BJ (cell line): ENCODE results near the gene ANKFN1. TPM values are rescaled to one million over a fixed set of nuclear protein-coding genes. Genes with fewer than 3 reads are reported as not detected.

Source experiments
- CTCF ChIA-PET: fragments of 350-600 bp; formaldehyde crosslinking; extraction: SDS; loops from one replicate; lab custom pipeline; 2021; ENCODE audit warnings: antibody characterized with exemption, inconsistent platforms; lab: Yijun Ruan, JAX
- POLR2A ChIA-PET: fragments of 300-600 bp; sonication (Branson Sonifier 250); formaldehyde crosslinking; extraction: SDS; loops from one replicate; lab custom pipeline; 2021; ENCODE audit warnings: antibody characterized with exemption; lab: Charles Lee
- DNase-seq: peaks from one replicate; pipeline ENCODE4 v3.0.0-alpha.2; 2011; ENCODE audit warnings: low read depth
- H3K27me3 ChIP-seq: 2 replicates; pipeline ENCODE4 v1.6.0; 2011; ENCODE audit warnings: low read length; ENCODE audit not compliant: control insufficient read depth, insufficient read depth
- H3K36me3 ChIP-seq: 2 replicates; pipeline ENCODE4 v1.5.1; 2011; ENCODE audit warnings: low read length; ENCODE audit not compliant: control insufficient read depth, insufficient read depth
- H3K4me3 ChIP-seq: 2 replicates; pipeline ENCODE4 v1.5.1; 2011; ENCODE audit warnings: low read depth, mild to moderate bottlenecking, control low read depth, low read length
- polyA plus RNA-seq: library from polyadenylated mRNA; depleted of rRNA; stranded (reverse); fragments of >200 nt; gene quantifications from 2 replicates; pipeline ENCODE4 v1.2.3, GENCODE V29; 2011
- TF ChIP-seq, protein P1 (sequence below): IDR thresholded peaks from 2 replicates; pipeline ENCODE4 v1.5.1; 2011; ENCODE audit warnings: low read depth, mild to moderate bottlenecking, control low read depth, inconsistent platforms, low read length, moderate library complexity; ENCODE audit not compliant: insufficient read depth

ANKFN1 gene
- polyA plus RNA-seq, 1 experiment, result 0.06 TPM

DNA sequence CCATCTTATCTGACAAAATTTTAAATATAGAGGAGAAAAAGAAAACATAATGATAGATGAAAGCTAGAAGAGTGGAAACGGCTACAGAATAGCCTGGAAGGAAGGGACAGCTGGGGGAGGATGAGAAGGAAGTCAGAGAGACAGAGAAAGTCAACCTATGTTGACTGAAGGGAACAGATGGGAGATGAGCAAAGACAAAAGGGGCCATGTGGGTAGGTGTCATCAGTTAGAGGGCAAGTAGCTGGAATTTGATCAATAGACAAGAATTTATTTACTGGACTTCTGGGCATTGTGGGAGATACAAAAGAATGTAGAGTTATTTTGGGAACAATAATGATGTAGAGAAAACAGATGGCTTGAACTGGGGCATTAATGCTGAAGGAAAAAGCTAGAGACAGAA is 194.4 kb downstream of the ANKFN1 start:
- H3K4me3 ChIP-seq, result no peak overlapping the region
- ChIA-PET CTCF (no interaction called here), POLR2A (no interaction called here)
- H3K27me3 ChIP-seq, result no peaks in the 10 kb centered on the region
- TF ChIP-seq, protein P1, sequence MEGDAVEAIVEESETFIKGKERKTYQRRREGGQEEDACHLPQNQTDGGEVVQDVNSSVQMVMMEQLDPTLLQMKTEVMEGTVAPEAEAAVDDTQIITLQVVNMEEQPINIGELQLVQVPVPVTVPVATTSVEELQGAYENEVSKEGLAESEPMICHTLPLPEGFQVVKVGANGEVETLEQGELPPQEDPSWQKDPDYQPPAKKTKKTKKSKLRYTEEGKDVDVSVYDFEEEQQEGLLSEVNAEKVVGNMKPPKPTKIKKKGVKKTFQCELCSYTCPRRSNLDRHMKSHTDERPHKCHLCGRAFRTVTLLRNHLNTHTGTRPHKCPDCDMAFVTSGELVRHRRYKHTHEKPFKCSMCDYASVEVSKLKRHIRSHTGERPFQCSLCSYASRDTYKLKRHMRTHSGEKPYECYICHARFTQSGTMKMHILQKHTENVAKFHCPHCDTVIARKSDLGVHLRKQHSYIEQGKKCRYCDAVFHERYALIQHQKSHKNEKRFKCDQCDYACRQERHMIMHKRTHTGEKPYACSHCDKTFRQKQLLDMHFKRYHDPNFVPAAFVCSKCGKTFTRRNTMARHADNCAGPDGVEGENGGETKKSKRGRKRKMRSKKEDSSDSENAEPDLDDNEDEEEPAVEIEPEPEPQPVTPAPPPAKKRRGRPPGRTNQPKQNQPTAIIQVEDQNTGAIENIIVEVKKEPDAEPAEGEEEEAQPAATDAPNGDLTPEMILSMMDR, result no peak
- no peak for DNase-seq
- H3K36me3 ChIP-seq, result no peaks in the 10 kb centered on the region

DNA sequence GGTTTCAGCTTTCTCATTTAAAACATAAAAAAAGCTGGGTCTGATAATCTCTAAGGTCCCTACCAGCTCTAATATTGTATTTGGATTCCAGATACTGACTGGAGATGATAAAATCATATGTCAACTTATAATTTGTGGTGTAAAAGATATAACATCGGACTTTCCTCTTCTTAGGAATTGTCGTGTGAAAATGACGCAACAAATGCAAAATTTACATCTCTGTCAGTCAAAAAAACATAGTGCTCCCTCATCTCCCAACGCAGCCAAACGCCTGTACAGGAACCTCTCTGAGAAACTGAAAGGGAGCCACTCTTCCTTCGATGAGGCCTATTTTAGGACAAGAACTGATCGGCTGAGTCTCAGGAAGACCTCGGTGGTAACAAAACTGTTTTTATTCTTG is 197.3 kb downstream of the ANKFN1 start:
- Histone ChIP-seq H3K27me3 (no peaks in the 10 kb centered on the region), H3K4me3 (no peak overlapping the region), H3K36me3 (no peaks in the 10 kb centered on the region)
- ChIA-PET CTCF (no interaction called here), POLR2A (no interaction called here)
- DNase-seq, result no peak
- TF ChIP-seq, protein P1, result no peak

DNA sequence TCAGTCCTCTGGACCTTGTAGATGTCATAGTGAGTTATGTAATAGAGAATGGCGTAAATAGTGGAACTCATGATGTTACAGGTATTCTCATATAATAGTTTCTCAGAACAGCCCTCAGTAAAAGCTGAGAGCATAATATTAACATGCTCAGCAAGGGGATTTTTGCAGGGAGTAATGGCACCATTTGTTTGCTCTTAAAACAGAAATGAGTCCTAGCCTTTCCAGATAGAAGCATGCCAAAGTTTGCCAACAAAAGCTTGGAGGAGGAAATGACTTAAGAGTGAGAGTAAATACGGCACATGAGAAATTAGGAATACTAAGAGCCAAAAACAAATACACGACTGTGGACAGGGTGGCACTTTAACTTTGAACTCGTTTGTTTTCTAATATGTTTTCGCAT is 198.4 kb downstream of the ANKFN1 start:
- Histone ChIP-seq H3K27me3 (no peaks in the 10 kb centered on the region), H3K4me3 (no peak overlapping the region), H3K36me3 (no peaks in the 10 kb centered on the region)
- TF ChIP-seq, protein P1, result no peak
- DNase-seq, result no peak
- ChIA-PET POLR2A (no interaction called here), CTCF (interaction anchor here (0.6 kb wide), 1 partner anchor 842 kb away, joined by 3 read pairs; no protein-coding TSS in a partner anchor)

DNA sequence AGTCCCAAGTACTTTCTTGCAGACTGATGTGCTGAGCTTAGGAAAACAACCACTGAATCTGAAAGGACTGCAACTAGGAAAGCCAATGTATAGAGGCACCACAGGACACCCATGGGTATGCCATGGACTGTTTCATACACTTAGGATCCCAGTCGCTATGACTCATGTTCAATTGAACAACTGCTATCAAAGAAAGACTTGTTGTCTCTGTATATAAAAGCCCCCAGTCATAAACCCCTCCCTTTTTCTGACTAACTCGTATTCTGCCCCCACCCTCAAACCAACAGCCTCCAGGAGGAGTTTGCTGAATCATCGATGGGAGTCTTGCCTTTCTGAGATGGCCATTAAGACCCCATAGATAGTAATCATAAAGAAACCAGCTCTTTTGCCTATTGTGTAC is 205.4 kb downstream of the ANKFN1 start:
- H3K4me3 ChIP-seq, result no peak overlapping the region
- ChIA-PET POLR2A (no interaction called here), CTCF (no interaction called here)
- TF ChIP-seq, protein P1, result no peak
- no peaks in the 10 kb centered on the region for H3K36me3 ChIP-seq
- H3K27me3 ChIP-seq, result no peaks in the 10 kb centered on the region
- DNase-seq, result no peak

DNA sequence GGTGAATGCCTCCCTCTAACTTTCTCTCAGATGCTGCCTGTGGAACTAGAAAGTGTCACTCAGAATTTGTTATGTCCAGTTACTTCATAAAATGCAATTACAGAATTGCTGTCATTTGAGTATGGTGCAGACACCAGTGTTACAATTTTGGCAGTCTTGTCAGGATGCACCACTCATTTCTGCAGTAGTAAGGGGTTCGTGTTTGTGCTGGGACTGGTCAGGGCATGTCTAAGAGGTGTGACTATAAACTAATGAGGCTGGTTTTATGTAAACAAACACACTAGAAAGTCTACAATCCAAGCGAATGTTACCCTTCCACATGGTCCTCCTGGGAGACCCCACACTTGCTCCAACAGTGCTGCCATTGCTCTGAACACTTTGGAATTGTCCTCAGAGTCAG is 206.2 kb downstream of the ANKFN1 start:
- ChIA-PET POLR2A (no interaction called here), CTCF (no interaction called here)
- TF ChIP-seq, protein P1, result no peak
- Histone ChIP-seq H3K36me3 (no peaks in the 10 kb centered on the region), H3K4me3 (no peak overlapping the region), H3K27me3 (no peaks in the 10 kb centered on the region)
- DNase-seq, result no peak
